K562 (cell line): ENCODE measurements around the gene DPH5. TPM values are rescaled to one million over a fixed set of nuclear protein-coding genes. Genes with fewer than 3 reads are reported as not detected.

Source experiments
- ATAC-seq: fragments of 200-7000 bp; cut with Tn5 transposase; 3 replicates; pipeline ENCODE4 v1.9.1; 2020; ENCODE audit warnings: moderate library complexity
- BruUV-seq: library from RNA; stranded (reverse); fragments of 400-500 nt; replicated peaks from 2 replicates; lab custom pipeline; 2021; lab: Mats Ljungman, UMichigan
- CTCF ChIA-PET: fragments of 300-600 bp; formaldehyde crosslinking; extraction: SDS; loops from one replicate; lab custom pipeline; 2021; ENCODE audit warnings: low intra/inter-chr PET ratio; lab: Yijun Ruan, JAX
- POLR2A ChIA-PET: fragments of 300-600, 350-650 bp; sonication (Branson Sonifier 250); formaldehyde crosslinking; extraction: SDS; loops from one replicate; lab custom pipeline; 2021; ENCODE audit warnings: antibody characterized with exemption, inconsistent platforms; lab: Yijun Ruan, JAX
- DNase-seq, 4 experiments: peaks; one replicate each; pipeline versions ENCODE4 v3.0.0 to v3.0.0-alpha.2; 2011 to 2018; ENCODE audit warnings: low spot score in 3 of 4, mixed read lengths in 3 of 4; ENCODE audit errors: extremely low read depth in 1 of 4
- FAIRE-seq: peaks from 2 replicates; lab custom pipeline; 2011; peaks lifted over from hg19 to GRCh38; lab: Jason Lieb, UNC
- H2AFZ ChIP-seq: 2 replicates; pipeline ENCODE4 v1.6.0; 2011; ENCODE audit warnings: low read depth, low read length, control low read depth, inconsistent platforms
- H3K27ac ChIP-seq: fragments of 200-600 bp; 3 replicates; pipeline ENCODE4 v1.8.0; 2011; ENCODE audit warnings: low read depth, mild to moderate bottlenecking, control low read depth, inconsistent platforms, low read length, moderate library complexity, mixed read lengths; ENCODE audit errors: extremely low read depth
- H3K27me3 ChIP-seq, 2 experiments: fragments of 300-600 bp in 1 of 2; 2 replicates in 1 of 2; 3 replicates in 1 of 2; pipeline versions ENCODE4 v1.6.0 to v1.8.0; 2011; ENCODE audit warnings: inconsistent platforms in 2 of 2, low read length in 2 of 2, mild to moderate bottlenecking in 1 of 2, mixed read lengths in 1 of 2, moderate library complexity in 1 of 2; ENCODE audit not compliant: control insufficient read depth in 2 of 2, insufficient read depth in 2 of 2
- H3K36me3 ChIP-seq: fragments of 300-600 bp; 3 replicates; pipeline ENCODE4 v1.8.0; 2011; ENCODE audit warnings: mild to moderate bottlenecking, low read length, inconsistent platforms; ENCODE audit not compliant: control insufficient read depth, insufficient read depth
- H3K4me1 ChIP-seq, 2 experiments: fragments of 200-600 bp in 1 of 2; replicated peaks in 1 of 2; 2 replicates in 1 of 2; 3 replicates in 1 of 2; pipeline versions ENCODE4 v1.5.1 to v1.8.0; 2011; ENCODE audit warnings: inconsistent platforms in 2 of 2, low read length in 2 of 2, mild to moderate bottlenecking in 1 of 2, mixed read lengths in 1 of 2, moderate library complexity in 1 of 2; ENCODE audit not compliant: control insufficient read depth in 2 of 2, insufficient read depth in 2 of 2
- H3K4me2 ChIP-seq: 2 replicates; pipeline ENCODE4 v1.6.1; 2011; ENCODE audit warnings: low read length, control low read depth, inconsistent platforms, mixed read lengths; ENCODE audit not compliant: insufficient read depth
- H3K4me3 ChIP-seq: fragments of 200-600 bp; sonication (generic), shearing (Covaris generic); 2 replicates; pipeline ENCODE4 v1.5.1; 2016; ENCODE audit warnings: control low read depth, inconsistent platforms
- H3K79me2 ChIP-seq: fragments of 200-600 bp; 3 replicates; pipeline ENCODE4 v1.8.0; 2011; ENCODE audit warnings: low read length, inconsistent platforms; ENCODE audit not compliant: control insufficient read depth, insufficient read depth
- H3K9ac ChIP-seq, 2 experiments: 2 replicates each; pipeline versions ENCODE4 v1.6.0 to v1.6.1; 2011; ENCODE audit warnings: low read depth in 2 of 2, low read length in 2 of 2, control low read depth in 1 of 2, inconsistent platforms in 1 of 2, mild to moderate bottlenecking in 1 of 2, mixed read lengths in 1 of 2; ENCODE audit not compliant: insufficient read depth in 1 of 2
- H3K9me1 ChIP-seq: one replicate; pipeline ENCODE4 v1.6.0; 2011; ENCODE audit warnings: inconsistent platforms, mild to moderate bottlenecking, low read length, moderate library complexity; ENCODE audit not compliant: control insufficient read depth, insufficient read depth
- H3K9me3 ChIP-seq: replicated peaks from 2 replicates; pipeline ENCODE4 v1.5.1; 2011; ENCODE audit warnings: low read depth, low read length, inconsistent platforms; ENCODE audit not compliant: control insufficient read depth, insufficient read depth
- H4K20me1 ChIP-seq: replicated peaks from 2 replicates; pipeline ENCODE4 v1.6.1; 2011; ENCODE audit warnings: low read length, inconsistent platforms, mixed read lengths; ENCODE audit not compliant: control insufficient read depth, insufficient read depth
- CCAR2 ChIP-seq: fragments of 200-400 bp; formaldehyde crosslinking; IDR thresholded peaks from 2 replicates; pipeline ENCODE4 v1.6.1; 2017; ENCODE audit warnings: mild to moderate bottlenecking, low read depth, low read length
- DPF2 ChIP-seq: fragments of 450-650 bp; IDR thresholded peaks from 2 replicates; pipeline ENCODE4 v1.6.1; 2016
- FOXK1 ChIP-seq: sonication (generic); formaldehyde crosslinking; IDR thresholded peaks from 2 replicates; pipeline ENCODE4 v1.8.0; 2022; ENCODE audit warnings: missing genetic modification reagents, mild to moderate bottlenecking, borderline replicate concordance
- GABPB2 ChIP-seq: fragments of 250-450 bp; sonication (Bioruptor Pico); conservative IDR thresholded peaks from 2 replicates; pipeline ENCODE4 v1.5.1; 2021; ENCODE audit warnings: mild to moderate bottlenecking
- HDAC1 ChIP-seq, 2 experiments: fragments of 450-650 bp; IDR thresholded peaks; 2 replicates each; pipeline ENCODE4 v1.6.1; 2016 to 2017; ENCODE audit warnings: inconsistent platforms in 1 of 2, mild to moderate bottlenecking in 1 of 2, moderate library complexity in 1 of 2
- MYNN ChIP-seq, 2 experiments: sonication (generic); formaldehyde crosslinking in 1 of 2; IDR thresholded peaks; 2 replicates each; pipeline versions ENCODE4 v1.5.0 to v1.6.1; 2016 to 2020; ENCODE audit warnings: antibody characterized with exemption in 1 of 2, missing genetic modification reagents in 1 of 2
- PCBP2 ChIP-seq: fragments of 200-400 bp; formaldehyde crosslinking; IDR thresholded peaks from 2 replicates; pipeline ENCODE4 v1.6.1; 2018; ENCODE audit warnings: low read length, low read depth, mild to moderate bottlenecking, moderate library complexity; ENCODE audit not compliant: poor library complexity, severe bottlenecking
- PHB2 ChIP-seq: fragments of 450-650 bp; IDR thresholded peaks from 2 replicates; pipeline ENCODE4 v1.6.1; 2017; ENCODE audit warnings: low read depth
- PTTG1 ChIP-seq: fragments of 450-650 bp; IDR thresholded peaks from 2 replicates; pipeline ENCODE4 v1.6.1; 2016; ENCODE audit warnings: low read depth, mild to moderate bottlenecking, missing genetic modification characterization, missing compliant biosample characterization
- RFX7 ChIP-seq: fragments of 250-450 bp; sonication (Bioruptor Pico); IDR thresholded peaks from 2 replicates; pipeline ENCODE4 v1.5.1; 2021; ENCODE audit warnings: mild to moderate bottlenecking
- STAT5B ChIP-seq: fragments of 250-450 bp; sonication (Bioruptor Pico); IDR thresholded peaks from 2 replicates; pipeline ENCODE4 v1.8.0; 2021; ENCODE audit warnings: mild to moderate bottlenecking, inconsistent platforms
- ZNF184 ChIP-seq: sonication (generic); formaldehyde crosslinking; IDR thresholded peaks from 2 replicates; pipeline ENCODE4 v1.5.0; 2020; ENCODE audit warnings: missing genetic modification reagents
- ZNF354B ChIP-seq: fragments of 250-450 bp; sonication (Bioruptor Pico); IDR thresholded peaks from 2 replicates; pipeline ENCODE4 v1.4.0; 2020
- ZNF551 ChIP-seq: fragments of 250-450 bp; sonication (Bioruptor Pico); IDR thresholded peaks from 2 replicates; pipeline ENCODE4 v1.5.0; 2021; ENCODE audit warnings: mild to moderate bottlenecking, moderate library complexity
- WGBS: fragments of 100-300 bp; shearing (Covaris generic); methylation state at CpG from one replicate; pipeline ENCODE4 v1.1.6; 2016; ENCODE audit warnings: low coverage, mixed read lengths; ENCODE audit not compliant: insufficient coverage; ENCODE audit errors: missing lambda C conversion rate; 5-methylcytosine and 5-hydroxymethylcytosine counted together
- in situ Hi-C: fragments of 300-500 bp; cut with MboI; formaldehyde crosslinking; loops from 4 replicates; pipeline ENCODE4 v1.15.0; 2018; ENCODE audit warnings: inconsistent platforms, mixed read lengths
- intact Hi-C: fragments of 100-400 bp; cut with micrococcal nuclease; formaldehyde crosslinking; loops from 2 replicates; pipeline ENCODE4 v1.14.2; 2022
- polyA plus RNA-seq, 8 experiments: library from polyadenylated mRNA; depleted of rRNA in 4 of 8; stranded (reverse) in 5 of 8; unstranded in 3 of 8; fragments of >200 nt; fragmentation: Nextera tagmentation in 2 of 8; fragmentation: Illumina TruSeq in 1 of 8; extraction: Ambion mirVana in 2 of 8; extraction: Trizol in 1 of 8; gene quantifications; 2 replicates each; pipeline versions ENCODE4 v1.2.1 to v1.2.3, GENCODE V29; 2011 to 2014; ENCODE audit warnings: inconsistent platforms in 1 of 8, missing spikeins in 1 of 8
- total RNA-seq, 7 experiments: library from RNA; depleted of rRNA in 6 of 7; stranded (reverse); fragments of >200 nt in 6 of 7; fragmentation: Illumina TruSeq in 2 of 7; extraction: Trizol in 2 of 7; gene quantifications; 2 replicates each; pipeline versions ENCODE4 v1.2.1 to v1.2.3, GENCODE V29; 2011 to 2021; ENCODE audit warnings: low replicate concordance in 1 of 7
- TF ChIP-seq, protein P1 (sequence below): sonication (generic); formaldehyde crosslinking; IDR thresholded peaks from 2 replicates; pipeline ENCODE4 v1.8.0; 2023; ENCODE audit warnings: missing genetic modification reagents, mild to moderate bottlenecking, borderline replicate concordance

The DPH5 gene
- total and polyA plus RNA-seq, 9 of the 15 experiments (the other 6 are each of a cell fraction or from before 2014, with no cell fraction given): 37.6 to 159 (median 89.7) TPM

- Histone ChIP-seq H3K27ac (no peak overlapping the region), H3K79me2 (no peaks in the 10 kb centered on the region), H3K9me3 (no peaks in the 10 kb centered on the region), H3K4me3 (no peak overlapping the region), H3K27me3 (no peaks in the 10 kb centered on the region), H3K9me1 (no peaks in the 10 kb centered on the region), H3K36me3 (peaks cover 70% of the 10 kb centered on the region), H2AFZ (no peak overlapping the region), H3K4me2 (no peak overlapping the region), H4K20me1 (no peaks in the 10 kb centered on the region), H3K4me1 (peaks cover 1 to 2% of the 10 kb centered on the region in 2 experiments; a peak in 3 of 5 replicates), H3K9ac (no peak overlapping the region)
- BruUV-seq: no TSS peak
- in situ Hi-C loops: no loop called here
- TF ChIP-seq PTTG1 (no peak), PHB2 (no peak), DPF2 (no peak), STAT5B (CRISPR knock-in tag) (no peak), ZNF184 (CRISPR knock-in tag) (no peak), HDAC1 (IDR thresholded peaks at IDR 0.05) (no peak), GABPB2 (CRISPR knock-in tag) (no peak), FOXK1 (no peak), CCAR2 (no peak), ZNF354B (no peak), ZNF551 (CRISPR knock-in tag) (no peak), RFX7 (CRISPR knock-in tag) (no peak), PCBP2 (no peak), MYNN (IDR thresholded peaks at IDR 0.05) (no peak), MYNN (CRISPR knock-in tag; IDR thresholded peaks at IDR 0.05) (no peak)
- TF ChIP-seq, protein P1, sequence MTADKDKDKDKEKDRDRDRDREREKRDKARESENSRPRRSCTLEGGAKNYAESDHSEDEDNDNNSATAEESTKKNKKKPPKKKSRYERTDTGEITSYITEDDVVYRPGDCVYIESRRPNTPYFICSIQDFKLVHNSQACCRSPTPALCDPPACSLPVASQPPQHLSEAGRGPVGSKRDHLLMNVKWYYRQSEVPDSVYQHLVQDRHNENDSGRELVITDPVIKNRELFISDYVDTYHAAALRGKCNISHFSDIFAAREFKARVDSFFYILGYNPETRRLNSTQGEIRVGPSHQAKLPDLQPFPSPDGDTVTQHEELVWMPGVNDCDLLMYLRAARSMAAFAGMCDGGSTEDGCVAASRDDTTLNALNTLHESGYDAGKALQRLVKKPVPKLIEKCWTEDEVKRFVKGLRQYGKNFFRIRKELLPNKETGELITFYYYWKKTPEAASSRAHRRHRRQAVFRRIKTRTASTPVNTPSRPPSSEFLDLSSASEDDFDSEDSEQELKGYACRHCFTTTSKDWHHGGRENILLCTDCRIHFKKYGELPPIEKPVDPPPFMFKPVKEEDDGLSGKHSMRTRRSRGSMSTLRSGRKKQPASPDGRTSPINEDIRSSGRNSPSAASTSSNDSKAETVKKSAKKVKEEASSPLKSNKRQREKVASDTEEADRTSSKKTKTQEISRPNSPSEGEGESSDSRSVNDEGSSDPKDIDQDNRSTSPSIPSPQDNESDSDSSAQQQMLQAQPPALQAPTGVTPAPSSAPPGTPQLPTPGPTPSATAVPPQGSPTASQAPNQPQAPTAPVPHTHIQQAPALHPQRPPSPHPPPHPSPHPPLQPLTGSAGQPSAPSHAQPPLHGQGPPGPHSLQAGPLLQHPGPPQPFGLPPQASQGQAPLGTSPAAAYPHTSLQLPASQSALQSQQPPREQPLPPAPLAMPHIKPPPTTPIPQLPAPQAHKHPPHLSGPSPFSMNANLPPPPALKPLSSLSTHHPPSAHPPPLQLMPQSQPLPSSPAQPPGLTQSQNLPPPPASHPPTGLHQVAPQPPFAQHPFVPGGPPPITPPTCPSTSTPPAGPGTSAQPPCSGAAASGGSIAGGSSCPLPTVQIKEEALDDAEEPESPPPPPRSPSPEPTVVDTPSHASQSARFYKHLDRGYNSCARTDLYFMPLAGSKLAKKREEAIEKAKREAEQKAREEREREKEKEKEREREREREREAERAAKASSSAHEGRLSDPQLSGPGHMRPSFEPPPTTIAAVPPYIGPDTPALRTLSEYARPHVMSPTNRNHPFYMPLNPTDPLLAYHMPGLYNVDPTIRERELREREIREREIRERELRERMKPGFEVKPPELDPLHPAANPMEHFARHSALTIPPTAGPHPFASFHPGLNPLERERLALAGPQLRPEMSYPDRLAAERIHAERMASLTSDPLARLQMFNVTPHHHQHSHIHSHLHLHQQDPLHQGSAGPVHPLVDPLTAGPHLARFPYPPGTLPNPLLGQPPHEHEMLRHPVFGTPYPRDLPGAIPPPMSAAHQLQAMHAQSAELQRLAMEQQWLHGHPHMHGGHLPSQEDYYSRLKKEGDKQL (CRISPR knock-in tag): no peak
- CTCF ChIA-PET: no interaction called here
- POLR2A ChIA-PET: interaction anchor here (0.8 to 1.1 kb wide), 2 partner anchors 8 to 10 kb away, joined by 3 to 4 read pairs; no protein-coding TSS in a partner anchor
- no peak for ATAC-seq
- DNase-seq: no peak
- intact Hi-C loops: no loop called here
- WGBS: 91% methylated on average over 4 of the region's 4 CpGs
- no peak for FAIRE-seq
Measured at GRCh38 chr1:100995198-100995988, 30.2 kb downstream of the DPH5 start.
